NB4 (cell line): ENCODE data around the gene HIRA.

Experiments
- CTCF ChIP-seq: IDR thresholded peaks from one replicate; pipeline ENCODE4 v1.5.1; 2012; ENCODE audit warnings: low read depth, low read length
- POLR2A ChIP-seq: IDR thresholded peaks from 2 replicates; pipeline ENCODE4 v1.6.1; 2011; ENCODE audit warnings: mild to moderate bottlenecking; ENCODE audit not compliant: insufficient read length; ENCODE audit errors: extremely low read depth

GRCh38 chr22:19376247-19376646 is 55.3 kb downstream of the HIRA start:
- TF ChIP-seq CTCF, result no peak
- TF ChIP-seq POLR2A, result no peak
